GM19372 (cell line): ENCODE results near the gene CACNA1E.

ENCODE experiments used
- ATAC-seq: cut with Tn5 transposase; IDR thresholded peaks from one replicate; pipeline ENCODE4 v1.9.1; 2021; ENCODE audit warnings: mild to moderate bottlenecking, low read depth, moderate library complexity; ENCODE audit not compliant: unreplicated experiment

Gene CACNA1E

GRCh38 chr1:181559142-181559541, 75.8 kb downstream of the CACNA1E start:
- ATAC-seq = no peak

DNA sequence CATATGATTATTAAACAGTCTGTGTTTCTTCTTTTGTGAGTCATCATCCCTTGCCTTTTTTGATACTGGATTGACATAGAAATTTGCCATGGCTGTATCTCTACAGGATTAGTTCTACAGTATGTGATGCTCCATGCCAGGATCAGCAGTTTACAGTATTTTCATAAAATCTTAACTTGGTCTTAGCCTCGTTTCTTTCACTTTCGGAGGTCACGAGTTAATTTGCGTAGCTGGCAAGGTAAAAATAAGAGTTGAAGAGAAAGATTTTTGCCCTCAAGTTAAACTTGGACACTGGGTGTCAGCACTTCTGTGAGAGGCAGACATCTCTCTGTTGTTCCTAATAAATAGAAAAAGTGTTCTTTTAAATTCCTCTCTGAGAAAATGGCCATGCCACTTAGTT, 79.1 kb downstream of the CACNA1E start:
- no peak for ATAC-seq

GRCh38 chr1:181568736-181569135, 85.4 kb downstream of the CACNA1E start:
- ATAC-seq = no peak

DNA sequence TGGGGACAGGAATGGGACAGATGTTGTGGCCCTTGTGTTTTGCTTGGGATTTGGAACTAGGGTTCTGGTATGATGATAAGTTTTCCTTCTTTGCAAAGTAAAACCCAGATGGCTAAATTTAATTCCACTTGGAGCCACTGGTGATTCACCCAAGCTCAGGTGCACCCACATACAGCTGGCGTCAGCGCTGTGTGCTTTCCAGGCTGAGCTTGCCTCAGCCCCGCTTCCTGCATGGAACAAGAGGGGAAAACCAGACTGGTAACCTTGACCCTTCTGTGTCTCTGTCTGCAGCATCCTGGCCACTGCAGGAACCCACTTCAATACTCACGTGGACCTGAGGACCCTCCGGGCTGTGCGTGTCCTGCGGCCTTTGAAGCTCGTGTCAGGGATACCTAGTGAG, 94.2 kb downstream of the CACNA1E start:
- no peak for ATAC-seq

DNA sequence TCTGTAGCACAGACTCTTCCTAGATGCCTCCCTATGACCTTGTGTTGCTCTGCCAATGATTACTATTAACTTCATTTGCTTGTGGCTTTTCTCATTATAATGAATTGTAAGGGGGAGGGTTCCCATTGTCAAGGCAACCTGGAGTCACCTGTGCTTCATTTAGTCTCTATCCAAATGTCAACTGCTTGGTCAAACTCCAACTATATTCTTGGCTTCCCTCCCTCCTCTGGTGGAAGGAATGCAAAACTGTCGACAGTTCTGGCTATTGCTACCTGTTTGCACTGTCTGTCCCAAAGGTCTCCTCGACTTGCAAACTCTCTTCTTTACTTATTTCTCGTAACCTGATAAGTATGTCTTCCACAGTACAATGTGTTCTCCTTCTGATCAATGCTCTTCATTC, 100.3 kb downstream of the CACNA1E start:
- no peak for ATAC-seq

DNA sequence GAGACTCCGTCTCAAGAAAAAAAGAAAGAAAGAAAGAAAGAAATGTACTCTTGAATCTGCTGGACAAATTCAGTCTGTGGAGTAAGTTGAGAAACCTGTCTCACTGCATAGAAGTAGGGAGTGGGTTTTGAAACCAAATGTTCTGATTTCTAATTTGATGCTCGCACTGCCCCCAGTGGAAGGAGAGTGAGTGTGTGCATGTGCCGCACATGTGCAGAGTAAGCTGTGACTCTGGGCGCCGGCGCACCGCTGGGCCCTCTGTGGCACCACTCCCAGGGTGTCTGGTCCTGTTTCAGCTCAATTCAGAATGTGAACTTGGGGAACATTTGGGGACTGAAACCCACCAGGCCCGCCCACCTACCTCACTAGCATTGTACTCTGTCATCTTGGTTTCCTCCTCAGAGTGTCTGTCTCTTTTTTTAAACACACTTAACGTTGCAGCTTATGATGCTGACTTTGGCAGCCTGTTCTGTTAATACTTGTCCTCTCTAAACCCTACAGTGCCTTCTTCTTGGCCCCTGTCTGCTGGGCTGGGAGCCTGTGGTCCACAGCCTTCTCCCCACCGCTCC, 104.6 kb downstream of the CACNA1E start:
- no peak for ATAC-seq

- ATAC-seq = no peak
Measured at GRCh38 chr1:181588631-181589030, 105.3 kb downstream of the CACNA1E start.

GRCh38 chr1:181592255-181592859, 109.0 kb downstream of the CACNA1E start:
- ATAC-seq = no peak

DNA sequence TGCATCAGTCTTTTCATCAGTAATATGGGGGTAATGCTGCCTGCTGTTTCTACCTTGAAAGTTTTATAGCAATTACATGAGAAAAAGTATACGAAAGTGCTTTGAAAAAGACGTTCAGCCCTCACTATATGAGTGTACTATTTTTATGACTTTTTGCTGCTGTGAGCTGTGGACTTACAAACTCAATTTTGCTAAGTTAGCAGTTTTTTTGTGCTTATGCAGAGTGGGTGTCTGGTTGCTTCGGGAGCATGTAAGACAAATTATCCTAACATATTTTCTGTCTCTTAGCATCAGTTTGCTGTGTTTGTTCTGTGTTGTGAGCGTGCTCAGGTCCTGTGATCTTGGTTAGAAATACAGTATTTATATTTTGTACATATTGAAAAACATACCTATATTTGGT, 109.7 kb downstream of the CACNA1E start:
- ATAC-seq = no peak

DNA sequence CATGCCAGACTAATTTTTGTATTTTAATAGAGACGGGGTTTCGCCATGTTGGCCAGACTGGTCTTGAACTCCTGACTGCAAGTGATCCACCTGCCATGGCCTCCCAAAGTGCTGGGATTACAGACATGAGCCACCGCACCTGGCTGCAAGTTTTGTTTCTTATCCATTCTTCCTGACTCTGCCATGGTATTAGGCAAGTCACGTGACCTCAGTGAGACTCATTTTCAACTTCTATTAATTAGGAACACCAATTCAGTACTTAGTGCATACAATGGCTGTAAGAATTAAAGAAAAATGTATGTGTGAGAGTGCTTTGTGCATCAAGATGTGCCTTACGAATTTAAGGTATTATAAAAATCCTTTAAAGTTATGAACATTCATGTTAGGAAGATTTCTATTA, 111.2 kb downstream of the CACNA1E start:
- no peak for ATAC-seq

GRCh38 chr1:181595234-181595633, 111.9 kb downstream of the CACNA1E start:
- no peak for ATAC-seq

- no peak for ATAC-seq
Measured at GRCh38 chr1:181601186-181601950, 118.1 kb downstream of the CACNA1E start.

DNA sequence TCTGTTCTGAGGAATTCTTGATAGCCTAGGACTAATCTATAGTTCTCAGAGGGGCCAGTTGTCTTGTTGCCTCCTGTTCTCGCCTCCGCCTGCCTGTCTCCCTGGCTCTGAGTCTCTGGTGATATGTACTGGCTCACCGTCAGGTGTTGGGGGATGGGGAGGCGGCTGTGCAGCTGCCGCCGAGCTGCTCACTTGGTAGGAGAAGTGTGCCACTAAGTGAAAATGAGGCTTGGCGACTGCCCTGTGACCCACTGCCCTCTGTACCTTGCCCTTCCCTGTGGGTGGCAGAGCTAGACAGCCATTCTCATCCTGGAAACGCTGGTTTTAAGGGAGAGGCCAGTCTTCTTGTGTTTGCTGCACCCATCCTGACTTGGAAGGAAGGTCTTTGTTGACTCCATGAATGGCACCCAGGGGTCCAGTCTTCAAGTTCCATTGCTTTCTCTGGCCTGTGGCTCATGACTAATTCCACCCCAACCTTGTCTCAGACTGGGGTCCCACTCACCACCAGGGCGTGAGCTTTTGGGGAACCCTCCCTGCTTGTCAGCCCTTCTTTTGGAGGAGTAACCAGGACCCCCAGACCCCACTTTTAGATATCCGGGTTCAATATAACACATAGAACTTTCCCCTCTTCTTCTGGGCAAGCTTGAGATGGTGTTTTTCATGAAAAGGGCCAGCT, 120.6 kb downstream of the CACNA1E start:
- no peak for ATAC-seq

- ATAC-seq = no peak
Measured at GRCh38 chr1:181604482-181605249, 121.3 kb downstream of the CACNA1E start.

GRCh38 chr1:181607524-181607923, 124.2 kb downstream of the CACNA1E start:
- no peak for ATAC-seq

DNA sequence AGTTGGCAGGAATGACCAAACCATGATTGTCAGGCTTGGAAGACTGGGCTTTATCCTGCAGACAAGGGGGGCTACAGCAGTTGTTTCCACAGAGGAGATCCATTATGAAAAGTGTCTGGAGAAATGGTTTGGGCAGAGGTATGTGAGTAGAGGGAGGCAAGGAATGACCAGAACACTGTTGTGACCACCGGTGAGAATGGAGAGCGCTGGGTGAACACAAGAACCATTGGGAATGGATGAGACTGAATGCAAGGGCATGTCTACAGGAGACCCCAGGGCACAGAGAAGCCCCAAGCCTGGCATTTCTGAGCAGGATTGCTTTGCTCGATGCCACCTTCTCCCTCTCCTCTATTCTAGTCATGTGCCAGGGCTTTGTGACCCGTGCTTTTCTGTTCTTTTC, 125.1 kb downstream of the CACNA1E start:
- ATAC-seq = no peak

GRCh38 chr1:181608948-181609347, 125.6 kb downstream of the CACNA1E start:
- no peak for ATAC-seq

DNA sequence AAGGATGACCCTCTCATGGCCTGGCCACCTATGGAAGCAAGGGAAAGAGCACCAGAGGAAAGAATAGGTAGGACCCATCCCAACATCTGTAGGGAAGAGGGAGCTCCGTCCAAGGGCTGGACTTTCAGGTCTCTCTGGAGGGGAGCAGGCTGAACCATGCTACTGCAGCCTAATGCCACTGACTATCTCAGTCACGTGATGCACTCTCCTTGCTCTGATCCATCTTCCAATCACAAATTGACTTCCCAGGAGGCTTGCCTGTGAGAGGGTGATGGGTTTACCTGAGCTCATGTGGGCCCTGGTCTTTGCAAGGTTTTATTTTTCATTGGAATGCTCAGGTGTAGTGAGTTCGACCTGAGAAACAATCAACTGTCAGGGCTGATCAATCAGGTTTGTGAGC, 128.8 kb downstream of the CACNA1E start:
- ATAC-seq = no peak

- ATAC-seq = no peak
Measured at GRCh38 chr1:181618559-181618958, 135.2 kb downstream of the CACNA1E start.

DNA sequence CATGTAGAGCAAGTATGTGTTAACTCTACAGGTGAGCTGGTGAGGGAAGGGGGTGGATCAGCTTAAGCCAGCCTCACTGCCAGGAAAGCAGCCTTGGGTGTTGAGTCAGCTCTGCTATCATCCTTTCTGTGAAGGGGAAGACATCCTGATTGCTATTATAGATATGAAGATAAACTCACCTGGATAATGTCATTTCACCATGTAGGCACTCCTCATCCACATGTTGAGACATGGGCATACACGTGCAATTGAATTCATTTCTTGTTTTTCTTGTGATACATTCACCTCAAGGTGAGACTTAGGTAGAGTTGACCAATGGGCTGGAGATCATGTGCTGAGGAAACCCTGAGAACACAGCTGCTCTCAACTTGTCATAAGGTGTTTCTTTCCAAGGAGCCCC, 136.9 kb downstream of the CACNA1E start:
- ATAC-seq = no peak

- ATAC-seq = no peak
Measured at GRCh38 chr1:181623850-181624249, 140.5 kb downstream of the CACNA1E start.
